Fibroblast of the conjunctiva (primary cell): ENCODE results near the gene USF2.

Experiments
- DNase-seq: peaks from one replicate; pipeline ENCODE4 v3.0.0-alpha.2; 2010; ENCODE audit warnings: low read depth

Gene USF2

DNA sequence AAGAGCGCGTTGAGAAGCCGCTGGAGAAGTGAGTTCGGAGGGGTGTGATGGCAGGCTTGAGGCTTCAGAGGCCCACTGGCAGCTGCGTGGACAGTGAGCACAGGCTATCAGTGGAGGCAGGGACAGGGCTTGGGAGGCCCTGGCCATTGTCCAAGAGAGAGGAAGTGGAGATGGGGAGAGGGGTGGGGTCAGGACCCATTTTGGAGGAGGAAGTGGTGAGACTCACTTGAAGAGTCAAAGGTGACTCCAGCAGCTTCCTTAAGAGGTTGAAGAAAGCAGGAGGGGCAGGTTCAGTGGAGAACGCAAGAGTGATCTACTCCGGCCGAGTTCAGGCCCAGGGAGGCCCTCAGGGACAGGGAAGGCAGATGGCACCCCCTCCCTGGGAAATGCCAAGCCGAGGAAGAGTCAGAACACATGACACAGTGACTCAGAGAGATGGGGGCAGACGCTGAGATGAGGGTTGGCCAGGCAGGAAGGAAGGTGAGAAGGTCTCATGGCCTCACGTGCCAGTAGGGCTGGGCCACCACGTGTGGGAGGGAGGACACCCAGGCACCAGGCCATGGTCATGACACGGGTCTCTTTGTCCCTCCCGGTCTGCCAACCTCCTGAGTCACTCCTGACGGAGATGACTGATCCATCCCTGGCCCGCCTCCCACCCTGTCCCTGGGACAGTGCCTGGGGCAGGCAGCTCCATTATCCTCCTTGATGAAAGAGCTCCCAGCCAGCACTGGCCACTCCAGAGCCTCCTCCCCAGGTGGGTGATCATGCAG, 50.1 kb downstream of the USF2 start:
- DNase-seq: peak; percentile 13

DNA sequence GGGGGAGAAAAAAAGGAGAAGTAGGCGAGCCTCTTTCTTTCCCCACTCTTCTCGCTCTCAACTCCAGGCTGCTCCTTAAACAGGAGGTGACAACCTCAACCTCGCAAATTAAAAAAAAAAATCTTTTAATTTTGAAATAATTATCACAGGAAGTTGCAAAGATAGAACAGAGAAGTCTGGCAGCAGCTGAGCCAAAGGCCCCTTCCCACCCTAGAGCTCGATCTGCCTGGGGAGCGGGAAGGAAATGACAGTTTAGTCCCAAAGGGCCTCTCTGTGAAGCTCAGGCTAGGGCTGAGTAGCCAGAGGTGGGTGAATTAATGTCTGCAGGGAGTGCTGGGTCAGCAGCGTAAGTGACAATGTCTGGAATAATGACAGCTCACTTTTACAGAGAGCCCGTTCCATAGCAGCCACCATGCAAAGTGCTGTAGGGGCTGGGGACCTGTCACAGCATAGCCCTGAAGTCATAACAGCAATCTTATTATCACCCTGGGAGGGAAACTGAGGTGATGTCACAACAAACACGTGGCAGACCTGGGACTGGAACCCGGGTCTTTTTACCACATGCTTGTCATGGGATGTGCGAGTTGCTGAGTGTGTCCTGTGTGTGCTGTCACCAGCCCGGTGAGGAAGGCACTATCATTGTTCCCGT, 51.4 kb downstream of the USF2 start:
- no peak for DNase-seq

DNA sequence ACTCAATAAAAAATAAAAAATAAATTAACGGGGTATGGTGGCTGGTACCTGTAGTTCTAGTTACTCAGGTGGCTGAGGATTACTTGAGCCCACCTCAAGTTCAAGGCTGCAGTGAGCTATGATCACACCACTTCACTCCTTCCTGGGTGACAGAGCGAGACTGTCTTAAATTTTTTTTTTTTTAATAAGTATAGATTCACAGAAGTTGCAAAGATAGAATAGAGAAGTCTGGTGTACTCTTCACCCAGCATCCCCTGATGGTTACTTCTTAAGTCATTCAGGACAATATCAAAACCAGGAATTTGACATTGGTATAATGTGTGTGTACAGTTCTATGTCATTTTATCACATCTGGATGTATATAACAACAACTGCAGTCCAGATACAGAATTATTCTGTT, 52.5 kb downstream of the USF2 start:
- DNase-seq: no peak

DNA sequence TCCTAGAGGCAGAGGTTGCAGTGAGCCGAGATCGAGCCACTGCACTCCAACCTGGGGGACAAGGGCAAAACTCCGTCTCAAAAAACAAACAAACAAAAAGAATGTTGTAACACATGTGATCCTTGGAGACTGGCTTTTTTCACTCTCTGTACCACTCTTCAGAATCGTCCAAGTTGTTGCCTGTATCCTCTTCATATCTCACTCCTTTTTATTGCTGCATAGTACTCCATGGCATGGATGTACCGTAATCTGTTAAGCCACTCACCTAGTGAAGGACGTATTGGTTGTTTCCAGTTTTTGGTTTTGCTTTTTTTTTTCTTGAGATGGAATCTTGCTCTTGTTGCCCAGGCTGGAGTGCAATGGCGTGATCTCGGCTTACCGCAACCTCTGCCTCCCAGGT, 53.3 kb downstream of the USF2 start:
- no peak for DNase-seq

DNA sequence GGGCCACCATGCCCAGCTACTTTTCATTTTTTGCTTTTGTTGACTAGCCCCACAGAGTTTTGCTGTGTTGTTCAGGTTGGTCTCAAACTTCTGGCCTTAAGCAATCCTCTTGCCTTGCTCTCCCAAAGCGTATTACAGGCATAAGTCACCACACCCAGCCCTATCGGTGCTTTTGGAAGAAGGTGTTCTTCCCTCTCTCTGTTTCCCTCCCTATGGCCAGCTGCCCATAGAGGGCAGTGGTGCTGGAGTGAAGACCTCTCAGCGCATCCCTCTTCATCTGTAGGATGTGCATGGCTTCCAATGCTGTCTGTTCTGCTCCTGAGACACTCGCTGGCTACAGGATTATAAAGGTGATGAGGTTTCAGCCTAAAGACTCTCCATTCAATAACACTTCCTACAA, 58.9 kb downstream of the USF2 start:
- no peak for DNase-seq

DNA sequence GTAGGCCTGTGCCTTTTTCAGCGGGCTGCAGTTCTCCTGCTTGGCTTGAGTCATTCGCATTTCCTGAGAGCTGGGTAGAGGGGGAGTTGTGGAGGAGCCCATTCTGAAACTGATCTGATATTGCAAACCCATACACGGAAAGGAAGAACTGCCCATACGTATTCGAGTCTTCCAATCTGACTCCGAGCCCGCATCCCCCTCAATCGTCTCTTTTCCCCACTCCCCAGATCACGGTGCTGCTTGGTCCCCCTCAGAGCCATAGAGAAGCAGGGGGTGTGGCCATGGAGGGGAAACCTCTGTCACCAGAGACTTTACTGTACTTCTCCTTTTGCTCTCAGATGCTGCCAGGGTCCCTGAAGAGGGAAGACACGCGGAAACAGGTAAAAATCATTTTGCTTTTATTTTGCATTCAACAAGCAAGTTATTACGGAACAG, 60.1 kb downstream of the USF2 start, which contains the start of gene CD22:
Gene CD22, plus strand, starts transcription at position 337 of the 435 bp plus-strand sequence. CDS start 2,854 bp downstream, outside the sequence.
- DNase-seq: no peak

DNA sequence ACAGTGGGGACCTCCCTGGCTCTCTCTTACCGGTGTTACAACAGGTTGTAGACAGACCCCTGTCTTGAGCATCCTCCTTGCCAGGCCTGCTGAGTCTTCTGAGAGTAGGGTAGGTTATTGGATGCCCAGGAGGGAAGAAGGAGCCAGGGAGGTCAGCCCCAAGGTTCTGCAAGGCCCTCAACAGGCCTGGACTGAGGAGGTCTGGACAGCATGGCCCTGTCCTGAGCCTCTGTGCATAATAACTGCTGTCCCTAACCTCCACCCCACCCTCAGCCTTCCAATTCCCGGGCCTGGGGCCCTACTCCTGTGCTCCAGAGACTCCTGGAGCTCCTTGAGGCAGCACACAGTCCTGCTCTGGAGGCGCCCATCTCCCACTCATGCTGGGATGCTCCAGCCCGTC, 60.6 kb downstream of the USF2 start:
- no peak for DNase-seq
